ENCODE results near the gene CCDC137.

Gene CCDC137

GRCh38 chr17:81715872-81716673 lies 49.5 kb downstream of the CCDC137 start:
- no peak for DNase-seq (ENCODE audit: low read depth)

- no peak for DNase-seq (ENCODE audit: low read depth)
Measured at GRCh38 chr17:81716674-81716996, 50.1 kb downstream of the CCDC137 start.

- no peak for DNase-seq (ENCODE audit: low read depth)
Measured at GRCh38 chr17:81717049-81717765, 50.7 kb downstream of the CCDC137 start.

- no peak for DNase-seq (ENCODE audit: low read depth)
Measured at GRCh38 chr17:81717766-81718089, 51.2 kb downstream of the CCDC137 start.

- no peak for DNase-seq (ENCODE audit: low read depth)
Measured at GRCh38 chr17:81719410-81720266, 53.1 kb downstream of the CCDC137 start.

GRCh38 chr17:81720267-81721071 lies 53.9 kb downstream of the CCDC137 start:
- no peak for DNase-seq (ENCODE audit: low read depth)

GRCh38 chr17:81722184-81723120 lies 55.9 kb downstream of the CCDC137 start:
- DNase-seq (ENCODE audit: low read depth) = no peak
